SJCRH30 (cell line): ENCODE measurements around the gene RHBDD3. TPM values are rescaled to one million over a fixed set of nuclear protein-coding genes. Genes with fewer than 3 reads are reported as not detected.
"Not testable (repeated sequence)": the region's sequence is repeated elsewhere in the genome, so short reads cannot be mapped to it uniquely, and the experiment has no call there.

ENCODE experiments used
- DNase-seq, 2 experiments: peaks; one replicate each; pipeline ENCODE4 v3.0.0-alpha.2; 2015 to 2020
- H3K27ac ChIP-seq: fragments of 250-450 bp; sonication (Bioruptor Pico); 2 replicates; pipeline ENCODE4 v1.5.1; 2020; ENCODE audit warnings: mild to moderate bottlenecking, moderate library complexity
- H3K27me3 ChIP-seq: fragments of 250-450 bp; sonication (Bioruptor Pico); 2 replicates; pipeline ENCODE4 v1.5.1; 2020; ENCODE audit warnings: mild to moderate bottlenecking, moderate library complexity
- H3K36me3 ChIP-seq: fragments of 250-450 bp; sonication (Bioruptor Pico); 2 replicates; pipeline ENCODE4 v1.5.1; 2020; ENCODE audit warnings: mild to moderate bottlenecking, moderate library complexity
- H3K4me1 ChIP-seq: fragments of 250-450 bp; sonication (Bioruptor Pico); 2 replicates; pipeline ENCODE4 v1.5.1; 2020; ENCODE audit warnings: mild to moderate bottlenecking, moderate library complexity
- H3K4me3 ChIP-seq: fragments of 250-450 bp; sonication (Bioruptor Pico); 2 replicates; pipeline ENCODE4 v1.5.1; 2020; ENCODE audit warnings: mild to moderate bottlenecking, moderate library complexity
- H3K9me3 ChIP-seq: fragments of 250-450 bp; sonication (Bioruptor Pico); replicated peaks from 2 replicates; pipeline ENCODE4 v1.5.1; 2020; ENCODE audit warnings: mild to moderate bottlenecking, moderate library complexity
- total RNA-seq: library from RNA; depleted of rRNA; stranded (reverse); fragments of >200 nt; shearing (Covaris generic); gene quantifications from 2 replicates; pipeline ENCODE4 v1.2.3, GENCODE V29; 2014

Gene RHBDD3
- total RNA-seq, 1 experiment from 2014 or later: 20.3 TPM

GRCh38 chr22:29255064-29255621, 12.6 kb downstream of the RHBDD3 start:
- H3K36me3 ChIP-seq: no peaks in the 10 kb centered on the region
- H3K27ac ChIP-seq: no peak overlapping the region
- H3K27me3 ChIP-seq: no peaks in the 10 kb centered on the region
- peaks cover 2% of the 10 kb centered on the region; the same call in 1 of the 2 replicates for H3K4me1 ChIP-seq
- no peaks in the 10 kb centered on the region for H3K9me3 ChIP-seq
- DNase-seq: no peak
- H3K4me3 ChIP-seq: no peak overlapping the region

GRCh38 chr22:29254286-29254660, 13.5 kb downstream of the RHBDD3 start:
- Histone ChIP-seq H3K36me3 (no peaks in the 10 kb centered on the region), H3K27me3 (no peaks in the 10 kb centered on the region), H3K4me3 (no peak overlapping the region), H3K9me3 (no peaks in the 10 kb centered on the region), H3K4me1 (no peaks in the 10 kb centered on the region), H3K27ac (no peak overlapping the region)
- no peak for DNase-seq

- Histone ChIP-seq H3K27me3 (no peaks in the 10 kb centered on the region), H3K27ac (no peak overlapping the region), H3K9me3 (no peaks in the 10 kb centered on the region), H3K4me3 (no peak overlapping the region), H3K4me1 (no peaks in the 10 kb centered on the region), H3K36me3 (no peaks in the 10 kb centered on the region)
- no peak for DNase-seq
Measured at GRCh38 chr22:29253561-29254285, 14.1 kb downstream of the RHBDD3 start.

GRCh38 chr22:29251981-29252911, 15.5 kb downstream of the RHBDD3 start:
- no peaks in the 10 kb centered on the region for H3K27me3 ChIP-seq
- no peak overlapping the region for H3K27ac ChIP-seq
- no peak for DNase-seq

GRCh38 chr22:29251265-29251664, 16.5 kb downstream of the RHBDD3 start:
- Histone ChIP-seq H3K4me1 (no peaks in the 10 kb centered on the region), H3K36me3 (no peaks in the 10 kb centered on the region), H3K9me3 (no peaks in the 10 kb centered on the region), H3K27me3 (no peaks in the 10 kb centered on the region), H3K27ac (no peak overlapping the region), H3K4me3 (no peak overlapping the region)
- DNase-seq: no peak

More at GRCh38 chr22:29251981-29252911, 15.5 kb downstream of the RHBDD3 start:
- no peak overlapping the region for H3K4me3 ChIP-seq
- no peaks in the 10 kb centered on the region for H3K4me1 ChIP-seq
- H3K9me3 ChIP-seq: no peaks in the 10 kb centered on the region
- no peaks in the 10 kb centered on the region for H3K36me3 ChIP-seq

- not testable (repeated sequence) for H3K4me3 ChIP-seq, DNase-seq, H3K27me3 ChIP-seq, H3K9me3 ChIP-seq, H3K4me1 ChIP-seq, H3K27ac ChIP-seq, H3K36me3 ChIP-seq
Measured at GRCh38 chr22:29247891-29248290, 19.9 kb downstream of the RHBDD3 start.

GRCh38 chr22:29245626-29246385, 22.0 kb downstream of the RHBDD3 start:
- Histone ChIP-seq H3K9me3 (peaks cover 8% of the 10 kb centered on the region; the same call in 1 of the 2 replicates), H3K4me3 (no peak overlapping the region), H3K27me3 (no peaks in the 10 kb centered on the region), H3K27ac (no peak overlapping the region), H3K4me1 (no peaks in the 10 kb centered on the region; the same call in 1 of the 2 replicates), H3K36me3 (no peaks in the 10 kb centered on the region)
- peak; percentile 52 to 78 for DNase-seq

- no peak for DNase-seq
- no peaks in the 10 kb centered on the region for H3K27me3 ChIP-seq
- peaks cover 9% of the 10 kb centered on the region; the same call in 1 of the 2 replicates for H3K9me3 ChIP-seq
- no peaks in the 10 kb centered on the region for H3K36me3 ChIP-seq
- no peak overlapping the region for H3K27ac ChIP-seq
- no peaks in the 10 kb centered on the region; the same call in 1 of the 2 replicates for H3K4me1 ChIP-seq
- H3K4me3 ChIP-seq: no peak overlapping the region
Measured at GRCh38 chr22:29244785-29245625, 22.8 kb downstream of the RHBDD3 start.

- Histone ChIP-seq H3K4me3 (no peak overlapping the region), H3K27me3 (no peaks in the 10 kb centered on the region), H3K4me1 (no peaks in the 10 kb centered on the region; the same call in 1 of the 2 replicates), H3K36me3 (no peaks in the 10 kb centered on the region), H3K27ac (no peak overlapping the region), H3K9me3 (peaks cover 11% of the 10 kb centered on the region; the same call in 1 of the 2 replicates)
- no peak for DNase-seq
Measured at GRCh38 chr22:29243874-29244446, 23.8 kb downstream of the RHBDD3 start.

- H3K36me3 ChIP-seq, H3K4me1 ChIP-seq, H3K27me3 ChIP-seq, H3K4me3 ChIP-seq: not testable (repeated sequence)
- DNase-seq: peak; percentile 22 to 31
- H3K27ac ChIP-seq: peak overlapping the region; percentile 34
- H3K9me3 ChIP-seq: peaks cover 11% of the 10 kb centered on the region; the same call in 1 of the 2 replicates
Measured at GRCh38 chr22:29240481-29240880, 27.3 kb downstream of the RHBDD3 start.

GRCh38 chr22:29233277-29233877, 34.4 kb downstream of the RHBDD3 start:
- Histone ChIP-seq H3K9me3 (no peaks in the 10 kb centered on the region), H3K4me1 (no peaks in the 10 kb centered on the region), H3K27ac (no peak overlapping the region)

GRCh38 chr22:29231971-29232959, 35.5 kb downstream of the RHBDD3 start:
- Histone ChIP-seq H3K4me3 (no peak overlapping the region), H3K27me3 (no peaks in the 10 kb centered on the region), H3K36me3 (no peaks in the 10 kb centered on the region), H3K27ac (no peak overlapping the region), H3K4me1 (no peaks in the 10 kb centered on the region), H3K9me3 (no peaks in the 10 kb centered on the region)
- DNase-seq: no peak

More at GRCh38 chr22:29233277-29233877, 34.4 kb downstream of the RHBDD3 start:
- no peaks in the 10 kb centered on the region for H3K36me3 ChIP-seq
- H3K4me3 ChIP-seq: no peak overlapping the region
- H3K27me3 ChIP-seq: no peaks in the 10 kb centered on the region
- DNase-seq: no peak
